Cardiac fibroblast (primary cell): ENCODE measurements around the gene RGL2.
"Not testable (repeated sequence)": the region's sequence is repeated elsewhere in the genome, so short reads cannot be mapped to it uniquely, and the experiment has no call there.

ENCODE experiments used
- DNase-seq, 2 donors: peaks; one replicate each; pipeline versions ENCODE4 v3.0.0 to v3.0.0-alpha.2; 2010; ENCODE audit warnings: low read depth in 2 of 2
- H3K4me3 ChIP-seq, 2 donors: replicated peaks in 1 of 2; 1 replicate in 1 of 2; 2 replicates in 1 of 2; pipeline ENCODE4 v1.5.1; 2011; ENCODE audit warnings: low read depth in 2 of 2, low read length in 2 of 2, mild to moderate bottlenecking in 2 of 2, moderate library complexity in 1 of 2
- TF ChIP-seq, protein P1 (sequence below): IDR thresholded peaks from one replicate; pipeline ENCODE4 v1.5.1; 2011; ENCODE audit warnings: low read depth, mild to moderate bottlenecking, low read length, inconsistent platforms

The RGL2 gene

DNA sequence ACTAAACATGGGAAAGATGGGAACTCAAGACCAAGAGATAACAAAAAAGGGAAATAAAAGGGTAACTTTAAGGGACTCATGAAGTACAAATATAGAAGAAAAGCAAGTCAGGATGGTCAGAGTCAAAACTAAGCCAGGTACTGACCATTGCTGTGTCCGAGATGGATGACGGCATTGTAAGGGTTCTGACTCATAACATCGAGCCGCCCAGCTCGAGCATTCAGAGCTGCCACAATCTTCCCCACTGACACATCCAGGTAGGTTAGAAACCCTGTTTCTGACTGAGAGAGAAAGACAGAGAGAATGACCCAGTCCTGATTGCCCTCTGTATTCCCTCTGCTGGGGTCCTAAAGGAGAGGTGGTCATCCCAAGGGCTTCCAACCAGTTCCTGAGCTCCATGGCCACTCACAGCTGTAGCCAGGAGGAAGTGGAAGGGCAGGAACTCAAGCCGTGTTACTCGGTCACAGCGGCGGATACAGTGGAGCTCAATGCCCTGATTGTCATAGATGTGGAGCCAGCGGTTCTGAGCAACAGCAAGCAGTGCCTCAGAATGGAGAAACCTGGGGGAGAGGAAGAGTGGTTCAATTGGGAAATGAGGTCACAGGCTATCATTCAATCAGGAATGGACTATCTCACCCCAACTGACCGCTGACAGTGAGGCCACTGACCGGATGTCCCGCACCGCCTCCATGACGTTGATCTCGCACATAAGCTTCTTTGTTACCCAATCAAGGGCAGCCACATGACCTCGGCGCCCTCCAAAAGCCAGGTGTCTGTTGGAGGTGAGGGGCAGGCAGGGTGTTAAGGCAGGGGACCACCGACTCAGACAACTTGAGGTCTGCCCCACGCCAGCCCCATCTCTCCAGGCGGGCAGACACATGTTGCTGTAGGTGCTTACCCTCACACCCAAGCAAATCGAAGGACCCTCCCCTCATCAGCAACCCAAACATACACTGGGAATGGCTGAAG, 11.5 kb downstream of the RGL2 start:
- no peak for DNase-seq
- H3K4me3 ChIP-seq, result no peak overlapping the region
- TF ChIP-seq, protein P1, sequence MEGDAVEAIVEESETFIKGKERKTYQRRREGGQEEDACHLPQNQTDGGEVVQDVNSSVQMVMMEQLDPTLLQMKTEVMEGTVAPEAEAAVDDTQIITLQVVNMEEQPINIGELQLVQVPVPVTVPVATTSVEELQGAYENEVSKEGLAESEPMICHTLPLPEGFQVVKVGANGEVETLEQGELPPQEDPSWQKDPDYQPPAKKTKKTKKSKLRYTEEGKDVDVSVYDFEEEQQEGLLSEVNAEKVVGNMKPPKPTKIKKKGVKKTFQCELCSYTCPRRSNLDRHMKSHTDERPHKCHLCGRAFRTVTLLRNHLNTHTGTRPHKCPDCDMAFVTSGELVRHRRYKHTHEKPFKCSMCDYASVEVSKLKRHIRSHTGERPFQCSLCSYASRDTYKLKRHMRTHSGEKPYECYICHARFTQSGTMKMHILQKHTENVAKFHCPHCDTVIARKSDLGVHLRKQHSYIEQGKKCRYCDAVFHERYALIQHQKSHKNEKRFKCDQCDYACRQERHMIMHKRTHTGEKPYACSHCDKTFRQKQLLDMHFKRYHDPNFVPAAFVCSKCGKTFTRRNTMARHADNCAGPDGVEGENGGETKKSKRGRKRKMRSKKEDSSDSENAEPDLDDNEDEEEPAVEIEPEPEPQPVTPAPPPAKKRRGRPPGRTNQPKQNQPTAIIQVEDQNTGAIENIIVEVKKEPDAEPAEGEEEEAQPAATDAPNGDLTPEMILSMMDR, result no peak

DNA sequence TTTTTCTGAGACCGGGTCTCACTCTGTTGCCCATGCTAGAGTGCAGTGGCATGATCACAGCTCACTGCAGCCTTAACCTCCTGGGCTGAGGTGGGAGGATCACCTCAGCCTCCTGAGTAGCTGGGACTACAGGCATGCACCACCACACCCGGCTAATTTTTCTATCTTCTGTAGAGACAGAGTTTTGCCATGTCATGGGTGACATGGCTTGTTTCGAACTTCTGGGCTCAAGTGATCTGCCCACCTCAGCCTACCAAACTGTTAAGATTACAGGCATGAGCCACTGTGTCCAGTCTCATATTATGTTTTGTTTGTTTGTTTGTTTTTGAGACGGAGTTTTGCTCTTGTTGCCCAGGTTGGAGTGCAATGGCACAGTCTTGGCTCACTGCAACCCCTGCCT, 13.5 kb downstream of the RGL2 start:
- H3K4me3 ChIP-seq, DNase-seq: not testable (repeated sequence)

DNA sequence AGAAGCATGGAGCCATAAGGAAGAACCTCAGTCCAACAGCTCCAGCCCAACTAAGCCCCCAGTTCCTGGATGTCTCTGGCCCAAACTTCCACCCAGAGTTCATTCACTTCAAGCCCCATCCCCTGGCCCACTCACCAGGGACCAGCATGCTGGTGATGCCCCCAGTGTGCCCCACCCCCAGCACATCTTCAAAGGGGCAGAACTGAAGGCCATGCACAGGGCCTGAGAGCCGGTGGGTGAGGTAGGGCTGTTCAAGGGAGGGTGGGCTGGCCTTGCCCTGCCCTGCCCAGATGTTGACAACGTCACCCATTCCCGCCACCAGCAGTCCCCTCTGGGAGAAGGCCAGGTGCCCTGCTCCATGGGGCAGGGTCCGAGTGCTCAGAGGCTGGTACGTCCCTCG, 18.2 kb downstream of the RGL2 start:
- DNase-seq, result no peak
- H3K4me3 ChIP-seq, result no peak overlapping the region
- TF ChIP-seq, protein P1, result no peak

DNA sequence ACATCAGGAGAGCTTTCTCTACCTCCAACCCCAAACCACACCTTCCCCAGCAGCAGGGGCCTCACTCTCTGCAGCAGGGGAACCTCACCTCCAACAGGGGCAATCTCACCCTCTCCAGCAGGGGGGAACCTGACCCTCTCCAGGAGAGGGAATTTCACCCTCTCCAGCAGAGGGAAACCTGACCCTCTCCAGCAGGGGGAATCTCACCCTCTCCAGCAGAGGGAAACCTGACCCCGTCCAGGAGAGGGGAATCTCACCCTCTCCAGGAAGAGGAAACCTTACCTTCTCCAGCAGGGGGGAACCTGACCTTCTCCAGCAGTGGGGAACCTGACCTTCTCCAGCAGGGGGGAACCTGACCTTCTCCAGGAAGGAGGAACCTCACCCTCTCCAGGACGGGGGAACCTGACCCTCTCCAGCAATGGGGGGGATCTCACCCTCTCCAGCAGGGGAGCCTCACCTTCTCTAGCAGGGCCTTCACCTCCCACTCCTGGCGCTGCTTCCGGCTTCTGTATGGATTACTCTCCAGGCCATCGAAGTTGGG, 18.7 kb downstream of the RGL2 start:
- TF ChIP-seq, protein P1, result peak; percentile 66
- no peak overlapping the region for H3K4me3 ChIP-seq
- DNase-seq, result peak; percentile 53 to 58

DNA sequence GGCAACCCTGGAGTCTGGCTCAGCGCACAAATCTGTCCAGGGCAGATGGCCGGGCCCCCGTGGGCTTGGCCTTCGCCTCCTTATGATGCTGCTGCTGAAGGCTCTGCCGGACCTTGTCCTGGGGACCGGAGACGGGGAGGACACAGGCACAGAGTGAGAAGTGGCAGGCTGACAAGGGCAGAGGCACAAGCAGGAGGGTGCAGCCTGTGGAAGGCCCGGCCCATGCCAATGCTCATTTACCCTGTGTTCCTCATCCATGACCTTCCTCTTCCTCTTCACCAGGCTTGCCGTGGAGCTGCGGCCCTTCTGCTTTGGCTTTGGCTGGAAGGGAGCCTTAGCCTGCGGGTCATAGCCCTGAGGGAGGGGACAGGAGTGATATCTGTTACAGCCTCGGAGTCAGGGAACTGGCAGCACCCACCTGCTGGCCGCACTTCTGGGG, 19.5 kb downstream of the RGL2 start:
- H3K4me3 ChIP-seq, result no peak overlapping the region
- DNase-seq, result no peak
- TF ChIP-seq, protein P1, result no peak

DNA sequence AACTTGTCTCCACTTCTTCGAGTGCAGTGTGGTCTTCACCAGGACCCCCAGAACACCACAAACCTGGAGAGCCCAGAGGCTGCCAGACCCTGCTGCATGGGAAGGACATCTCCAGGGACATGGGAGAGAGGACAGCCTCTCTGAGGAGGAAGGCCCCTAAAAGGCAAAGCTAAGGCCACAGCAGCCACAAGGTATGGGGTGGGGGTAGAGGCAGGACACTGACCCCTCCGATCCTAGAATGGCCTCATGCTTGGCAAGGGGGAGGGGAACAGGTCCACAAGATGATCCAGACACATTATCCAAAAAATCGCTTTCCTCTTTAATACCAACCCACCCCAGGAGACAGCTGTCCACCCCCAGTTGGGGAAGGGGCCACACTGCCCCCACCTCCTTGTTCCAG, 19.9 kb downstream of the RGL2 start:
- DNase-seq, result no peak

DNA sequence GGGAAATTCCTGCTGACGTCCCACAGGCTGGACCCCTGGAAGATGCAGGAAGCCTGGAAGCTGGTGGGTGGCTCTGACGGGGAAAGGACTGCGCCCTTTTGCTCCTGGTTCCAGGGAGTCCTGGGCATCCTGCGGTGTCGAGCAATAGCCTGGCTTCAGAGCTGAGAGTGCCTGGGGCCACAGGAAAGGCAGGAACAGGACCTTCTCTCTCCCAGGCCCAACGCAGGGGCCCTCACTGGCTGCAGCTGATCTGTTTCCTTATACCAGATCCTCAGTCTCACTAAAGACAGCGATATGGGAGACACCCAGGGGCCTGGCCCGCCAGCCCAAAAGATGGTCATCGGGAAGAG, 20.4 kb downstream of the RGL2 start:
- DNase-seq, result no peak
- H3K4me3 ChIP-seq, result no peak overlapping the region
- TF ChIP-seq, protein P1, result no peak

More for the DNA sequence above, 19.9 kb downstream of the RGL2 start:
- TF ChIP-seq, protein P1, result no peak
- no peak overlapping the region for H3K4me3 ChIP-seq
